Measurements from ENCODE around the gene EYS. TPM values are rescaled to one million over a fixed set of nuclear protein-coding genes. Genes with fewer than 3 reads are reported as not detected.

Gene EYS
- total and polyA plus RNA-seq, 2 of the 13 experiments (the other 11 are each of a cell fraction or from before 2014, with no cell fraction given) = 0.04 to 0.07 TPM

GRCh38 chr6:65728879-65729479 is 22.0 kb upstream of the EYS start (continued):
- TF ChIP-seq ZBTB25 (CRISPR knock-in tag; IDR thresholded peaks at IDR 0.05) (no peak), TFE3 (CRISPR knock-in tag; IDR thresholded peaks at IDR 0.05) (no peak)

GRCh38 chr6:65719101-65719500 is 12.1 kb upstream of the EYS start:
- ATAC-seq (no peak), FAIRE-seq (no peak)

More at GRCh38 chr6:65719101-65719500, 12.1 kb upstream of the EYS start:
- intact Hi-C loops (cut with micrococcal nuclease; ENCODE audit: unreplicated experiment) (no loop called here), in situ Hi-C loops (cut with HindIII; ENCODE audit: extremely low pct_ligation_motif_present, low pct_unique_long_range_greater_than_20kb) (no loop called here)
- DNase-seq (ENCODE audit: low spot score) = no peak
- TF ChIP-seq KDM4B (CRISPR knock-in tag; IDR thresholded peaks at IDR 0.05) = no peak
- no peak for TF ChIP-seq ATRX (CRISPR knock-in tag; IDR thresholded peaks at IDR 0.05; ENCODE audit: borderline replicate concordance)
- TF ChIP-seq UBTF (CRISPR knock-in tag; IDR thresholded peaks at IDR 0.05) = no peak
- TF ChIP-seq ZNF496 (CRISPR knock-in tag; IDR thresholded peaks at IDR 0.05; ENCODE audit: insufficient replicate concordance) = no peak
- no peak for TF ChIP-seq RAD51 (IDR thresholded peaks at IDR 0.05; ENCODE audit: borderline replicate concordance)
- TF ChIP-seq ZBTB38 (CRISPR knock-in tag; IDR thresholded peaks at IDR 0.05) = no peak
- H3K27ac ChIP-seq (ENCODE audit: extremely low read length, insufficient read depth, low read length) = no peak overlapping the region
- H3K36me3 ChIP-seq (replicated peaks in 1 of 2; ENCODE audit: control insufficient read depth in 1 of 2, insufficient read depth in 2 of 2, low read length in 2 of 2) = no peaks in the 10 kb centered on the region
- no peak overlapping the region for H2AFZ ChIP-seq (ENCODE audit: low read length)
- H3K9ac ChIP-seq (ENCODE audit: insufficient read depth, low read depth, low read length) = no peak overlapping the region
- H3K4me3 ChIP-seq (replicated peaks in 1 of 3; ENCODE audit: insufficient read depth in 1 of 3, low read depth in 2 of 3, low read length in 3 of 3) = no peak overlapping the region
- no peaks in the 10 kb centered on the region for H3K79me2 ChIP-seq (ENCODE audit: insufficient read depth, low read length)
- no peak overlapping the region for H3K4me2 ChIP-seq (ENCODE audit: low read depth, low read length)
- ChIA-PET POLR2A (no interaction called here), CTCF (ENCODE audit: low intra/inter-chr PET ratio, low total read pairs) (no interaction called here)
- H3K27me3 ChIP-seq (ENCODE audit: control insufficient read depth in 1 of 2, insufficient read depth in 2 of 2, low read length in 2 of 2) = no peaks in the 10 kb centered on the region
- 0% methylated on average over 3 of the region's 3 CpGs for whole genome bisulfite sequencing (ENCODE audit: low lambda C conversion rate)
- no peaks in the 10 kb centered on the region for H3K4me1 ChIP-seq (ENCODE audit: insufficient read depth, low read length)
- H4K20me1 ChIP-seq (ENCODE audit: insufficient read depth, low read length) = no peaks in the 10 kb centered on the region
- H3K9me3 ChIP-seq (ENCODE audit: low read length) = no peaks in the 10 kb centered on the region
- BruUV-seq (replicated peaks) = no TSS peak

Measured in HepG2 (cell line).